Fibroblast of skin of back (primary cell): Measurements from ENCODE around the gene PTPRE.
"Not testable (repeated sequence)": the region's sequence is repeated elsewhere in the genome, so short reads cannot be mapped to it uniquely, and the experiment has no call there.

Experiments
- DNase-seq: peaks from one replicate; pipeline ENCODE4 v3.0.0-alpha.2; 2013

Gene PTPRE

GRCh38 chr10:128078136-128078969 lies 171.4 kb downstream of the PTPRE start:
- peak; percentile 36 for DNase-seq

GRCh38 chr10:128080231-128080630 lies 173.3 kb downstream of the PTPRE start:
- no peak for DNase-seq

GRCh38 chr10:128080641-128081040 lies 173.7 kb downstream of the PTPRE start:
- no peak for DNase-seq

GRCh38 chr10:128081222-128081621 lies 174.3 kb downstream of the PTPRE start:
- DNase-seq, result no peak

GRCh38 chr10:128081720-128082119 lies 174.8 kb downstream of the PTPRE start:
- no peak for DNase-seq

- DNase-seq, result no peak
Observed at GRCh38 chr10:128083191-128083895, 176.4 kb downstream of the PTPRE start.

- DNase-seq, result no peak
Observed at GRCh38 chr10:128084364-128084763, 177.5 kb downstream of the PTPRE start.

GRCh38 chr10:128084991-128085390 lies 178.1 kb downstream of the PTPRE start:
- DNase-seq, result no peak

- DNase-seq, result no peak
Observed at GRCh38 chr10:128086003-128086863, 179.3 kb downstream of the PTPRE start.

- DNase-seq, result no peak
Observed at GRCh38 chr10:128087146-128087883, 180.4 kb downstream of the PTPRE start.

GRCh38 chr10:128087884-128088709 lies 181.2 kb downstream of the PTPRE start:
- no peak for DNase-seq

- no peak for DNase-seq
Observed at GRCh38 chr10:128091636-128092210, 184.8 kb downstream of the PTPRE start.

GRCh38 chr10:128092454-128092853 lies 185.6 kb downstream of the PTPRE start:
- DNase-seq, result peak; percentile 29

GRCh38 chr10:128094596-128094995 lies 187.7 kb downstream of the PTPRE start:
- not testable (repeated sequence) for DNase-seq

- no peak for DNase-seq
Observed at GRCh38 chr10:128095027-128095752, 188.3 kb downstream of the PTPRE start.

- no peak for DNase-seq
Observed at GRCh38 chr10:128095753-128096469, 189.0 kb downstream of the PTPRE start.

- no peak for DNase-seq
Observed at GRCh38 chr10:128096486-128097199, 189.7 kb downstream of the PTPRE start.

GRCh38 chr10:128097783-128098182 lies 190.9 kb downstream of the PTPRE start:
- DNase-seq, result peak; percentile 17

GRCh38 chr10:128098631-128099030 lies 191.7 kb downstream of the PTPRE start:
- DNase-seq, result no peak
